Upper lobe of right lung (tissue), 1 donor: ENCODE data around the gene ATP6AP1. TPM values are rescaled to one million over a fixed set of nuclear protein-coding genes. Genes with fewer than 3 reads are reported as not detected.

Experiments used
- ATAC-seq: fragments of 200-7000 bp; cut with Tn5 transposase; one replicate; pipeline ENCODE4 v1.9.1; 2020; ENCODE audit warnings: mild to moderate bottlenecking, moderate library complexity
- DNase-seq: peaks from one replicate; pipeline ENCODE4 v3.0.0-alpha.2; 2020
- H3K27ac ChIP-seq: fragments of 200-600 bp; one replicate; pipeline ENCODE4 v1.8.0; 2022
- H3K27me3 ChIP-seq: fragments of 200-600 bp; one replicate; pipeline ENCODE4 v1.8.0; 2022; ENCODE audit warnings: mild to moderate bottlenecking
- H3K36me3 ChIP-seq: fragments of 200-600 bp; one replicate; pipeline ENCODE4 v1.8.0; 2022
- H3K4me1 ChIP-seq: fragments of 200-600 bp; one replicate; pipeline ENCODE4 v1.8.0; 2022
- H3K4me3 ChIP-seq: fragments of 200-600 bp; one replicate; pipeline ENCODE4 v1.8.0; 2022; ENCODE audit warnings: mild to moderate bottlenecking
- H3K9me3 ChIP-seq: fragments of 200-600 bp; one replicate; pipeline ENCODE4 v1.8.0; 2022
- intact Hi-C: fragments of 100-400 bp; cut with DNase I; formaldehyde crosslinking; loops from one replicate; pipeline ENCODE4 v1.11.0; 2022
- total RNA-seq: library from RNA; stranded (reverse); fragmentation: NEBNext Ultra II Directional; extraction: Animal tissue kit (Norgen Biotek cat#: 25700); gene quantifications from one replicate; pipeline ENCODE4 v1.2.1, GENCODE V29; 2021
- TF ChIP-seq, protein P1 (sequence below): fragments of 200-600 bp; IDR thresholded peaks from one replicate; pipeline ENCODE4 v1.8.0; 2022; ENCODE audit warnings: antibody characterized with exemption
- donor health status: DM: no; HTN: yes; CAD: no; lungs with severe emphysema.

Gene ATP6AP1
- total RNA-seq, 1 donor from 2014 or later = 193 TPM

DNA sequence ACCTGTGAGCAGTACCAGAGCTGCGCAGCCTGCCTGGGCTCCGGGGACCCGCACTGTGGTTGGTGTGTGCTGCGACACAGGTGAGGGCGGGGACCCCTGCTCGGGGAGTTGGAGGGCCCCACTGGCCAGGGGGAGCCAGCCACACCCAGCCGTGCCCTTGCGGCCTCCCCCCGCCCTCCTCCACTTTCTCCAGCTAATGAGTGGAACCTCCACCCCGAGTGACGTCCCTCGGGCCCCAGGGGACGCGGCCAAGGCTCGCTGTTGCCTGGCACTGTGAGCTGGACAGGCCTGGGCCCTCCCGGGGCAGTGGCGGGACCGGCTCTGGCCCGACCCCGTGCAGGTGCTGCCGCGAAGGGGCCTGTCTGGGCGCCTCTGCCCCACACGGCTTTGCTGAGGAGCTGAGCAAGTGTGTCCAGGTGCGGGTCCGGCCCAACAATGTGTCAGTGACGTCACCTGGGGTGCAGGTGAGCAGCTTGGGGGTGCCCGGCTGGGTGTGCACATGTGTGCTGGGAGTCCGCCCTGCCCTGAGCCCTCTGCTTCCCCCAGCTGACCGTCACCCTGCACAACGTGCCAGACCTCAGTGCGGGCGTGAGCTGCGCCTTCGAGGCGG lies 35.2 kb downstream of the ATP6AP1 start:
- H3K27ac ChIP-seq = no peak overlapping the region
- intact Hi-C loops = no loop called here
- no peaks in the 10 kb centered on the region for H3K36me3 ChIP-seq
- TF ChIP-seq, protein P1, sequence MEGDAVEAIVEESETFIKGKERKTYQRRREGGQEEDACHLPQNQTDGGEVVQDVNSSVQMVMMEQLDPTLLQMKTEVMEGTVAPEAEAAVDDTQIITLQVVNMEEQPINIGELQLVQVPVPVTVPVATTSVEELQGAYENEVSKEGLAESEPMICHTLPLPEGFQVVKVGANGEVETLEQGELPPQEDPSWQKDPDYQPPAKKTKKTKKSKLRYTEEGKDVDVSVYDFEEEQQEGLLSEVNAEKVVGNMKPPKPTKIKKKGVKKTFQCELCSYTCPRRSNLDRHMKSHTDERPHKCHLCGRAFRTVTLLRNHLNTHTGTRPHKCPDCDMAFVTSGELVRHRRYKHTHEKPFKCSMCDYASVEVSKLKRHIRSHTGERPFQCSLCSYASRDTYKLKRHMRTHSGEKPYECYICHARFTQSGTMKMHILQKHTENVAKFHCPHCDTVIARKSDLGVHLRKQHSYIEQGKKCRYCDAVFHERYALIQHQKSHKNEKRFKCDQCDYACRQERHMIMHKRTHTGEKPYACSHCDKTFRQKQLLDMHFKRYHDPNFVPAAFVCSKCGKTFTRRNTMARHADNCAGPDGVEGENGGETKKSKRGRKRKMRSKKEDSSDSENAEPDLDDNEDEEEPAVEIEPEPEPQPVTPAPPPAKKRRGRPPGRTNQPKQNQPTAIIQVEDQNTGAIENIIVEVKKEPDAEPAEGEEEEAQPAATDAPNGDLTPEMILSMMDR = no peak
- H3K4me3 ChIP-seq = no peak overlapping the region
- no peaks in the 10 kb centered on the region for H3K27me3 ChIP-seq
- DNase-seq = no peak
- ATAC-seq = no peak
- H3K4me1 ChIP-seq = no peaks in the 10 kb centered on the region
- H3K9me3 ChIP-seq = no peaks in the 10 kb centered on the region

DNA sequence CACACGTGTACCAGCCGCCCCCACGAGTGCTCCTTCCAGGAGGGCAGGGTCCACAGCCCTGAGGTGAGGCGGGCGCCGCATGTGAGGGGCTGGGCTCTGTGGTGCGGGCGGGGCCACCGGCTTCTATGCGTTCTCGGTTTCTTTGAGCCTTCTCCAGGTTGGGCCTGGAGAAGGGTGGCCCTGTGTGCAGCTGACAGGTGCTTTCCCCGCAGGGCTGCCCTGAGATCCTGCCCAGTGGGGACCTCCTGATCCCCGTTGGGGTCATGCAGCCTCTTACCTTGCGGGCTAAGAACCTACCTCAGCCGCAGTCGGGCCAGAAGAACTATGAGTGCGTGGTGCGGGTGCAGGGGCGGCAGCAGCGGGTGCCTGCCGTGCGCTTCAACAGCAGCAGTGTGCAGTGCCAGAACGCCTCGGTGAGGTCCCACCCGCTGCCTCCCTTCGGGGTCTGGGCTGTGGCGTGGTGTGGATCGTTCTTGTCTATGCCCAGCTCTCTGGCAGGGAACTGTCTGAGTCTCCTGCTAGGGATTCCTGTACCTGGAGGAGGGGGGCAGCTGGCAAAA lies 36.4 kb downstream of the ATP6AP1 start:
- Histone ChIP-seq H3K4me1 (no peaks in the 10 kb centered on the region), H3K27me3 (no peaks in the 10 kb centered on the region), H3K9me3 (no peaks in the 10 kb centered on the region), H3K4me3 (no peak overlapping the region), H3K36me3 (no peaks in the 10 kb centered on the region), H3K27ac (no peak overlapping the region)
- intact Hi-C loops = no loop called here
- DNase-seq = no peak
- no peak for ATAC-seq
- TF ChIP-seq, protein P1 = no peak

DNA sequence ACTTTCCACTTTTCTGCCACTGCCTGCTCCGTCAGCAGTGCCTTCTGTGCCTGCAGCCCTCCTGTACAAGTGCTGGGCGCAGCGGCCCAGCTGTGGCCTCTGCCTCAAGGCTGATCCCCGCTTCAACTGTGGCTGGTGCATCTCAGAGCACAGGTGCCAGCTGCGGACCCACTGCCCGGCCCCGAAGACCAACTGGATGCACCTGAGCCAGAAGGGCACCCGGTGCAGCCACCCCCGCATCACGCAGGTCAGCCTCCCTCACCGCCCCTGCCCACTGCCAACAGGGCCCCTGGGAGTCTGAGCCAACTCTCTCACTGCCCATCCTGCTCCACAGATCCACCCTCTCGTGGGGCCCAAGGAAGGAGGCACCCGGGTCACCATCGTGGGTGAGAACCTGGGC lies 37.1 kb downstream of the ATP6AP1 start:
- intact Hi-C loops = no loop called here
- no peaks in the 10 kb centered on the region for H3K27me3 ChIP-seq
- ATAC-seq = no peak
- TF ChIP-seq, protein P1 = no peak
- peaks cover 5% of the 10 kb centered on the region for H3K36me3 ChIP-seq
- no peak for DNase-seq
- no peak overlapping the region for H3K27ac ChIP-seq
- no peaks in the 10 kb centered on the region for H3K9me3 ChIP-seq
- H3K4me3 ChIP-seq = no peak overlapping the region
- H3K4me1 ChIP-seq = no peaks in the 10 kb centered on the region

DNA sequence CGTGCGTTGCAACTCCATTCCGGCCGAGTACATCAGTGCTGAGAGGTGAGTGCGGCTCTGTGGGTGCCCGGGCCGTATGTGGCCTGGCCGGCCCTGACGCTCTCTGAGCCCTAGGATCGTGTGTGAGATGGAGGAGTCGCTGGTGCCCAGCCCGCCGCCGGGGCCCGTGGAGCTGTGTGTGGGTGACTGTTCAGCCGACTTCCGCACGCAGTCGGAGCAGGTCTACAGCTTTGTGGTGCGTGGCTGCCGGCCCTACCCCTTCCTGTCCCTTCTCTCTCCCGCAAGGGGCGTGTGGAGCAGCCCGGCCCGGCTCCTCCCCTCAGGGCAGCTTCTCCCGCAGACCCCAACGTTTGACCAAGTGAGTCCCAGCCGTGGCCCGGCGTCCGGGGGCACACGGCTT lies 37.6 kb downstream of the ATP6AP1 start:
- no peaks in the 10 kb centered on the region for H3K9me3 ChIP-seq
- H3K36me3 ChIP-seq = peaks cover 5% of the 10 kb centered on the region
- intact Hi-C loops = no loop called here
- no peak overlapping the region for H3K27ac ChIP-seq
- no peak for ATAC-seq
- H3K27me3 ChIP-seq = no peaks in the 10 kb centered on the region
- H3K4me1 ChIP-seq = no peaks in the 10 kb centered on the region
- no peak overlapping the region for H3K4me3 ChIP-seq
- DNase-seq = no peak
- TF ChIP-seq, protein P1 = no peak

DNA sequence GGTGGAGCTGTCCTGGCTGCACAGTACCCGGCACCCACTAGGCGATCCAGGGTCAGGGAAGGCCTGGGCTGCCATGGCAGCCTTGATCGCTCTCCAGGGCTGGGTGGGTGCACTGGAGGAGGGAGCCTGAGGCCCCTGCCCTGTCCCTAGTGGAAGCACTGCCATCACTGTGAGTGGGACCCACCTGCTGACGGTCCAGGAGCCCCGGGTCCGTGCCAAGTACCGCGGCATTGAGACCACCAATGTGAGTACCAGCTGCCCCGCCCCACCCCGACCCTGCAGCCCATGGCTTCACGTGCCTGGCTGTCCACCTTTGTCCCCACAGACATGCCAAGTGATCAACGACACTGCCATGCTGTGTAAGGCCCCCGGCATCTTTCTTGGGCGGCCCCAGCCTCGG lies 38.4 kb downstream of the ATP6AP1 start:
- no peak for DNase-seq
- H3K36me3 ChIP-seq = peaks cover 5% of the 10 kb centered on the region
- no peak for ATAC-seq
- no peak overlapping the region for H3K27ac ChIP-seq
- TF ChIP-seq, protein P1 = no peak
- intact Hi-C loops = no loop called here
- no peaks in the 10 kb centered on the region for H3K27me3 ChIP-seq
- H3K9me3 ChIP-seq = no peaks in the 10 kb centered on the region
- H3K4me3 ChIP-seq = no peak overlapping the region
- no peaks in the 10 kb centered on the region for H3K4me1 ChIP-seq

DNA sequence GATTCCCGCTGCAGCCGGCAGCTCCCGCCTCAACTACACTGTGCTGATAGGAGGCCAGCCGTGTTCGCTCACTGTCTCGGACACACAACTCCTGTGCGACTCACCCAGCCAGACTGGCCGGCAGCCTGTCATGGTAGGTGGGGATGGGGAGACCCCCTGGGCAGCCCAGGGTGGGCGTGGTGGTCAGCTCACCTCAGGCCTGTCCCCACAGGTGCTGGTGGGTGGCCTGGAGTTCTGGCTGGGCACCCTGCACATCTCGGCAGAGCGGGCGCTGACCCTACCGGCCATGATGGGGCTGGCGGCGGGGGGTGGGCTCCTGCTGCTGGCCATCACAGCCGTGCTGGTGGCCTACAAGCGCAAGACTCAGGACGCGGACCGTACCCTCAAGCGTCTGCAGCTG lies 39.1 kb downstream of the ATP6AP1 start:
- TF ChIP-seq, protein P1 = no peak
- no peaks in the 10 kb centered on the region for H3K9me3 ChIP-seq
- H3K4me3 ChIP-seq = no peak overlapping the region
- intact Hi-C loops = no loop called here
- H3K4me1 ChIP-seq = no peaks in the 10 kb centered on the region
- no peak for DNase-seq
- peaks cover 5% of the 10 kb centered on the region for H3K36me3 ChIP-seq
- ATAC-seq = no peak
- no peak overlapping the region for H3K27ac ChIP-seq
- no peaks in the 10 kb centered on the region for H3K27me3 ChIP-seq
